Measurements from ENCODE around the gene LPAR6. TPM values are rescaled to one million over a fixed set of nuclear protein-coding genes. Genes with fewer than 3 reads are reported as not detected.
"Not testable (repeated sequence)": the region's sequence is repeated elsewhere in the genome, so short reads cannot be mapped to it uniquely, and the experiment has no call there.

Gene LPAR6
- total RNA-seq, 1 donor from 2014 or later = 30.9 TPM

DNA sequence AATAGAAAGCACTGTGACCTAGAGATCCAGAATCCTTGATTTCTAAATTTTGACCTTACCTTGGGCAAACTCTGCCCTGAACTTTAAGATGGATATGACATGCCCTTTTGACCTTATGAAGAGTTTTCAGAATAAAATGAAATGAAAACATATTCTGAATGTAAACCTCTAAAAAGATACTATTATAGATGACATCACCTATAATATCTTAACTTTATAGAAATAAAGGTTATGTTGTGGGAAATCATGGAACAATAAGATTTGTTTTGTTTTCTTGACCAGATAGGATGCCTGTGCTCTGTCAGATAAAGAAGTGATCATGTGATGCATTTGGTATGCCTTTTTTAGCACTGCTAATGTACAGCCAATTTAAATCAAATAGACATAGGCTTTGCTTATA lies 13.1 kb upstream of the LPAR6 start:
- Histone ChIP-seq H3K27me3 (no peaks in the 10 kb centered on the region), H3K36me3 (no peaks in the 10 kb centered on the region), H3K4me1 (no peaks in the 10 kb centered on the region), H3K9me3 (no peaks in the 10 kb centered on the region), H3K4me3 (no peak overlapping the region), H3K27ac (no peak overlapping the region)
- DNase-seq = no peak
- TF ChIP-seq, protein P1, sequence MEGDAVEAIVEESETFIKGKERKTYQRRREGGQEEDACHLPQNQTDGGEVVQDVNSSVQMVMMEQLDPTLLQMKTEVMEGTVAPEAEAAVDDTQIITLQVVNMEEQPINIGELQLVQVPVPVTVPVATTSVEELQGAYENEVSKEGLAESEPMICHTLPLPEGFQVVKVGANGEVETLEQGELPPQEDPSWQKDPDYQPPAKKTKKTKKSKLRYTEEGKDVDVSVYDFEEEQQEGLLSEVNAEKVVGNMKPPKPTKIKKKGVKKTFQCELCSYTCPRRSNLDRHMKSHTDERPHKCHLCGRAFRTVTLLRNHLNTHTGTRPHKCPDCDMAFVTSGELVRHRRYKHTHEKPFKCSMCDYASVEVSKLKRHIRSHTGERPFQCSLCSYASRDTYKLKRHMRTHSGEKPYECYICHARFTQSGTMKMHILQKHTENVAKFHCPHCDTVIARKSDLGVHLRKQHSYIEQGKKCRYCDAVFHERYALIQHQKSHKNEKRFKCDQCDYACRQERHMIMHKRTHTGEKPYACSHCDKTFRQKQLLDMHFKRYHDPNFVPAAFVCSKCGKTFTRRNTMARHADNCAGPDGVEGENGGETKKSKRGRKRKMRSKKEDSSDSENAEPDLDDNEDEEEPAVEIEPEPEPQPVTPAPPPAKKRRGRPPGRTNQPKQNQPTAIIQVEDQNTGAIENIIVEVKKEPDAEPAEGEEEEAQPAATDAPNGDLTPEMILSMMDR (IDR thresholded peaks at IDR 0.05) = no peak
- intact Hi-C loops (cut with DNase I) = no loop called here
- no peak for ATAC-seq

DNA sequence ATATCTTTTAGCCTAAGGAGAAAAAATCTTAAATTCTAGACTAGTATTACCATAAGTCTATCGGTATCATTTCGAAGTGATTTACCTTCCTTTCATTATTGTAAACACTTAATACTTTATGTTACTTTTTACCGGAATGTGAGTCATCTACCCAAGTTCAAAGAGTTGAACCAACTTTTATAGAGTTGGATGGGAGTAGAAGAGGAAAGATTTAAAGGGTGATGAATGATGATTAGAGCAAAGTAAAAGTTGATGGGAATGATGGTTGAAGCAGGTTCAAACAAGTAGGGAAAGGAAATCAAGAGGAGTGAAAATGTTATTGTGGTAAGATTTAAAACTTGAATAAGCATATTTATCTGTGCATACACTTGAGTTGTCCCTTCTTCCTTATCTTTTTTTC lies 11.3 kb upstream of the LPAR6 start:
- H3K27ac ChIP-seq = no peak overlapping the region
- ATAC-seq (no peak), DNase-seq (no peak)
- TF ChIP-seq, protein P1 (IDR thresholded peaks at IDR 0.05) = no peak
- no peak overlapping the region for H3K4me3 ChIP-seq
- H3K4me1 ChIP-seq = no peaks in the 10 kb centered on the region
- no peaks in the 10 kb centered on the region for H3K9me3 ChIP-seq
- intact Hi-C loops (cut with DNase I) = no loop called here
- H3K36me3 ChIP-seq = no peaks in the 10 kb centered on the region
- H3K27me3 ChIP-seq = no peaks in the 10 kb centered on the region

DNA sequence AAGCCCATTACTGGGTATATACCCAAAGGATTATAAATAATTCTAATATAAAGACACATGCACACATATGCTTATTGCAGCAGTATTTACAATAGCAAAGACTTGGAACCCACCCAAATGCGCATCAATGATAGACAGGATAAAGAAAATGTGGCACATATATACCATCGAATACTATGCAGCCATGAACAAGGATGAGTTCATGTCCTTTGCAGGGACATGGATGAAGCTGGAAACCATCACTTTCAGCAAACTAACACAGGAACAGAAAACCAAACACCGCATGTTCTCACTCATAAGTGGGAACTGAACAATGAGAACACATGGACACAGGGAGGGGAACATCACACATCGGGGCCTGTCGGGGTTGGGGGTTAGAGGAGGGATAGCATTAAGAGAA lies 9.1 kb upstream of the LPAR6 start:
- H3K27ac ChIP-seq; H3K36me3 ChIP-seq; DNase-seq; H3K4me3 ChIP-seq; ATAC-seq; H3K27me3 ChIP-seq; intact Hi-C loops (cut with DNase I); H3K4me1 ChIP-seq; H3K9me3 ChIP-seq: not testable (repeated sequence)

DNA sequence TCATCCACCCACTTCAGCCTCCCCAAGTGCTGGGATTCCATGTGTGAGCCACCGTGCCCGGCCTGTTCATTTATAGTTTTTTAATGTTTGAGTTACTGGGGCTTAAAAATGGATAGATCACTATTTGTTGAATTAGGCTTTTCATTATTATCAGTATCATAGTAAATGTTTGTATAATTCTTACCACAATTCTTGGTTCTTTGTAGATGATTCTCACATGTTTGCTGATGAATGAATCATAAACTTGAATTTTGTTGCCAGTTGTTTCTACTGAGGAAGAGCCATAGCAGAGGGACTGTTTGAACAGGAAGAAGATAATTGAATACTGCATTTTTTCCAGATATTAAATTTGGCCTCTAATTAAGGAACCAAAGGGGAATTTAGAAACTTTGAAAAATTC lies 2.6 kb upstream of the LPAR6 start:
- Histone ChIP-seq H3K36me3 (no peaks in the 10 kb centered on the region), H3K27ac (no peak overlapping the region), H3K4me1 (peaks cover 13% of the 10 kb centered on the region), H3K9me3 (no peaks in the 10 kb centered on the region), H3K27me3 (no peaks in the 10 kb centered on the region), H3K4me3 (no peak overlapping the region)
- DNase-seq = no peak
- no peak for ATAC-seq
- TF ChIP-seq, protein P1 (IDR thresholded peaks at IDR 0.05) = no peak
- intact Hi-C loops (cut with DNase I) = no loop called here

DNA sequence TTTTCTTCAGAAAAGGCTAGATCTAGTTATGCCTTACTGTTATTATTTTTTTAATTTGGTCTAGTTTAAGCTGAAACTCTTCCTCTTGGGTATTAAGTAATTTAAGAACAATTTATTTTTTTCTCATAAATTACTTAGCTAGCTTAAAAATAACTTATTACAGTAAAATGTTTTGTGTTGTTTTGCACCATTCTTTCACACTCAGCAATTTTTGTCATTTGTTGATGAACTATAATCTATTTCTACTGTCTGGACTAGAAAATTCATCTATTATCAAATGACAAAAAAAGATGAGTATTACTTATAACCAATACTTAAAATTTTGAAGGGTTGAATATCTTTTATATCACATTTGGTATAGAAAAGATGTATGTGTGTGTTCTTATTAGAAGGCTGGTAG lies 1.6 kb upstream of the LPAR6 start:
- DNase-seq (no peak), ATAC-seq (no peak)
- Histone ChIP-seq H3K4me1 (peaks cover 13% of the 10 kb centered on the region), H3K9me3 (no peaks in the 10 kb centered on the region), H3K27ac (no peak overlapping the region), H3K4me3 (no peak overlapping the region), H3K27me3 (no peaks in the 10 kb centered on the region), H3K36me3 (no peaks in the 10 kb centered on the region)
- TF ChIP-seq, protein P1 (IDR thresholded peaks at IDR 0.05) = no peak
- intact Hi-C loops (cut with DNase I) = no loop called here

DNA sequence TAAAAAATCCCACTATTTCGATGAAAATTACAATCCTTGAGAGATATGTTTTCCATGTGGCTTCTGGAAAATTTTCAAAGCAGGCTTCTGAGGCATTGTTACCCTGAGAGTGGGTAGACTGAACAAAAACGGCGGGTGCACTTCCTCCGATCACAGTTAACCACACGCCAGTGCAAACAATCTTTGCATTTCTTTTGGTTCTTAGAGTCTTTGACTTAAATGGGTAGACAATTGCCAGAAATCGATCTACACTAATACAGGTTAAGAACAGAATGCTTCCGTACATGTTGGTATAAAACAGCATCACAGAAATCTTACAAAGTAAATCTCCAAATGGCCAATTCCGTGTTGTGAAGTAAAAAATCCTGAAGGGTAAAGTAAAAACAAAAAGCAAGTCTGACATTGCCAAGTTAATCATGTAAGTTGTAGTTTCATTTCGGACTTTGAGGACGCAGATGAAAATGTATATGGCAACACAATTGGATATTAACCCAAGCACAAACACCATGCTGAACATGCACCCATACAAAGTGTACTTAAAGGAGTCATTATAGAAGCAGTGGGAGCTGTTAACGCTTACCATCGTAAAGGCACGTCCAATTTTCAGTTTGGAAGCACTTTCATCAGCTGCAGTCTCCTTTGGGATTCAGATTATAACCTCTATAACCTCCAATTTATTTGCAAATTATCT lies 927 bp downstream of the LPAR6 start:
- intact Hi-C loops (cut with DNase I) = no loop called here
- Histone ChIP-seq H3K4me1 (peaks cover 23% of the 10 kb centered on the region), H3K27ac (peak overlapping the region; percentile 88), H3K27me3 (no peaks in the 10 kb centered on the region), H3K4me3 (peak overlapping the region; percentile 68), H3K9me3 (no peaks in the 10 kb centered on the region), H3K36me3 (no peaks in the 10 kb centered on the region)
- TF ChIP-seq, protein P1 (IDR thresholded peaks at IDR 0.05) = no peak
- DNase-seq = no peak
- peak; percentile 73 for ATAC-seq
